Keratinocyte (primary cell): Measurements from ENCODE around the gene HDGFL3. TPM values are rescaled to one million over a fixed set of nuclear protein-coding genes. Genes with fewer than 3 reads are reported as not detected.

Source experiments
- DNase-seq: peaks from one replicate; pipeline ENCODE4 v3.0.0-alpha.2; 2011; ENCODE audit warnings: low read depth, missing footprints, low spot score
- FAIRE-seq: peaks from 2 replicates; lab custom pipeline; 2011; peaks lifted over from hg19 to GRCh38; lab: Jason Lieb, UNC
- H2AFZ ChIP-seq: 2 replicates; pipeline ENCODE4 v1.6.0; 2012; ENCODE audit warnings: low read length, control low read depth, inconsistent platforms; ENCODE audit not compliant: control insufficient read depth
- H3K27ac ChIP-seq: 2 replicates; pipeline ENCODE4 v1.5.1; 2011; ENCODE audit warnings: low read length; ENCODE audit not compliant: control insufficient read depth, insufficient read depth
- H3K27me3 ChIP-seq: 3 replicates; pipeline ENCODE4 v1.6.0; 2011; ENCODE audit warnings: low read length; ENCODE audit not compliant: control insufficient read depth, insufficient read depth; ENCODE audit errors: extremely low read depth
- H3K36me3 ChIP-seq, 2 experiments: 2 replicates in 1 of 2; 3 replicates in 1 of 2; pipeline ENCODE4 v1.5.1; 2011; ENCODE audit warnings: low read length in 2 of 2, mild to moderate bottlenecking in 1 of 2; ENCODE audit not compliant: control insufficient read depth in 2 of 2, insufficient read depth in 2 of 2; ENCODE audit errors: extremely low read depth in 1 of 2
- H3K4me1 ChIP-seq: 3 replicates; pipeline ENCODE4 v1.5.1; 2011; ENCODE audit warnings: low read length; ENCODE audit not compliant: control insufficient read depth, insufficient read depth; ENCODE audit errors: extremely low read depth
- H3K4me2 ChIP-seq: 3 replicates; pipeline ENCODE4 v1.6.0; 2011; ENCODE audit warnings: low read depth, low read length; ENCODE audit not compliant: control insufficient read depth, insufficient read depth; ENCODE audit errors: extremely low read depth
- H3K4me3 ChIP-seq, 3 experiments: fragments of 200-600 bp in 1 of 3; sonication (generic) in 1 of 3; 2 replicates in 2 of 3; 3 replicates in 1 of 3; pipeline ENCODE4 v1.5.1; 2011 to 2016; ENCODE audit warnings: low read length in 3 of 3, mild to moderate bottlenecking in 3 of 3, control low read depth in 2 of 3, inconsistent platforms in 1 of 3, low read depth in 1 of 3, mixed read lengths in 1 of 3, mixed run types in 1 of 3, moderate library complexity in 1 of 3; ENCODE audit not compliant: control insufficient read depth in 2 of 3, insufficient read depth in 2 of 3; ENCODE audit errors: extremely low read depth in 1 of 3
- H3K79me2 ChIP-seq: 2 replicates; pipeline ENCODE4 v1.6.0; 2012; ENCODE audit warnings: low read length; ENCODE audit not compliant: control insufficient read depth, insufficient read depth
- H3K9ac ChIP-seq: 3 replicates; pipeline ENCODE4 v1.6.0; 2011; ENCODE audit warnings: low read length; ENCODE audit not compliant: control insufficient read depth, insufficient read depth; ENCODE audit errors: extremely low read depth
- H3K9me1 ChIP-seq: 3 replicates; pipeline ENCODE4 v1.6.0; 2011; ENCODE audit warnings: low read length; ENCODE audit not compliant: control insufficient read depth, insufficient read depth; ENCODE audit errors: extremely low read depth
- H3K9me3 ChIP-seq: 2 replicates; pipeline ENCODE4 v1.5.1; 2012; ENCODE audit warnings: low read depth, low read length; ENCODE audit not compliant: control insufficient read depth
- H4K20me1 ChIP-seq: 3 replicates; pipeline ENCODE4 v1.6.0; 2011; ENCODE audit warnings: low read length; ENCODE audit not compliant: control insufficient read depth, insufficient read depth; ENCODE audit errors: extremely low read depth
- EZH2 ChIP-seq: IDR thresholded peaks from one replicate; pipeline ENCODE4 v1.6.1; 2012; ENCODE audit warnings: inconsistent platforms, mild to moderate bottlenecking, low read length, moderate library complexity
- dilution Hi-C: fragments of 300-500 bp; cut with MboI; formaldehyde crosslinking; loops from one replicate; pipeline ENCODE4 v1.7.0; 2020; ENCODE audit warnings: low sequenced_read_pairs; ENCODE audit not compliant: extremely low pct_ligation_motif_present
- polyA plus RNA-seq, 5 experiments: library from polyadenylated mRNA; depleted of rRNA in 3 of 5; stranded (reverse) in 3 of 5; stranded (forward) in 1 of 5; unstranded in 1 of 5; fragments of >200 nt; gene quantifications; 1 replicate in 1 of 5; 2 replicates in 3 of 5; 3 replicates in 1 of 5; pipeline versions ENCODE4 v1.2.1 to v1.2.3, GENCODE V29; 2011 to 2012; ENCODE audit warnings: missing spikeins in 2 of 5, low read depth in 1 of 5, low replicate concordance in 1 of 5
- TF ChIP-seq, protein P1 (sequence below), 3 experiments: IDR thresholded peaks in 1 of 3; conservative IDR thresholded peaks in 1 of 3; optimal IDR thresholded peaks in 1 of 3; 2 replicates in 2 of 3; 3 replicates in 1 of 3; pipeline versions ENCODE3 to v1.5.1; 2011; ENCODE audit warnings: low read length in 3 of 3, mild to moderate bottlenecking in 3 of 3, moderate library complexity in 2 of 3, control low read depth in 1 of 3, inconsistent platforms in 1 of 3; ENCODE audit not compliant: insufficient read depth in 2 of 3; ENCODE audit errors: extremely low read depth in 1 of 3

Gene HDGFL3
- polyA plus RNA-seq, 1 donor (not counting 4 experiments of a cell fraction or from before 2014, with no cell fraction given), result 35.1 TPM

DNA sequence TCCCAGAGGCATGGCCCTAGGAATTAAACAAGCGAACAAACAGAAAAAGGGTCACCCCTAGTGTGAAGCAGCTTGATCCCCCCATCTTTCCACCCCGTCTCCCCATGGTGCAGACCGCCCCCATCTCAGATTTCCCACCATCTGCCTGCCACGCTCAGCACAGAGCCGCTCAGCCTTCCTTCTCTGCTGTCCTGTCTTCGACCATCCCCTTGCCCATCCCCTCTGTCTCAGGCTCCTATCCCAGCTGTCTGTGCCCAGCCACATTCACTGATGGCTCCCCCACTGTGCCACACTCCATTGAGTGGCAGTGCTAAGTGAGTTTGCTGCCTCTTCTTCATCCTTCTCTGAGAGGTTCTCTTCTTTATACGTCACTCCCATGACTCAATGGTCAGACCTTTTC is 128.9 kb downstream of the HDGFL3 start:
- DNase-seq, result no peak
- Histone ChIP-seq H4K20me1 (no peaks in the 10 kb centered on the region), H2AFZ (no peak overlapping the region), H3K79me2 (no peaks in the 10 kb centered on the region), H3K27me3 (peaks cover 12% of the 10 kb centered on the region), H3K4me2 (no peak overlapping the region), H3K36me3 (no peaks in the 10 kb centered on the region), H3K9me3 (no peaks in the 10 kb centered on the region), H3K4me1 (no peaks in the 10 kb centered on the region), H3K9me1 (no peaks in the 10 kb centered on the region), H3K27ac (no peak overlapping the region), H3K9ac (no peak overlapping the region), H3K4me3 (no peak overlapping the region)
- TF ChIP-seq EZH2, result no peak
- TF ChIP-seq, protein P1, sequence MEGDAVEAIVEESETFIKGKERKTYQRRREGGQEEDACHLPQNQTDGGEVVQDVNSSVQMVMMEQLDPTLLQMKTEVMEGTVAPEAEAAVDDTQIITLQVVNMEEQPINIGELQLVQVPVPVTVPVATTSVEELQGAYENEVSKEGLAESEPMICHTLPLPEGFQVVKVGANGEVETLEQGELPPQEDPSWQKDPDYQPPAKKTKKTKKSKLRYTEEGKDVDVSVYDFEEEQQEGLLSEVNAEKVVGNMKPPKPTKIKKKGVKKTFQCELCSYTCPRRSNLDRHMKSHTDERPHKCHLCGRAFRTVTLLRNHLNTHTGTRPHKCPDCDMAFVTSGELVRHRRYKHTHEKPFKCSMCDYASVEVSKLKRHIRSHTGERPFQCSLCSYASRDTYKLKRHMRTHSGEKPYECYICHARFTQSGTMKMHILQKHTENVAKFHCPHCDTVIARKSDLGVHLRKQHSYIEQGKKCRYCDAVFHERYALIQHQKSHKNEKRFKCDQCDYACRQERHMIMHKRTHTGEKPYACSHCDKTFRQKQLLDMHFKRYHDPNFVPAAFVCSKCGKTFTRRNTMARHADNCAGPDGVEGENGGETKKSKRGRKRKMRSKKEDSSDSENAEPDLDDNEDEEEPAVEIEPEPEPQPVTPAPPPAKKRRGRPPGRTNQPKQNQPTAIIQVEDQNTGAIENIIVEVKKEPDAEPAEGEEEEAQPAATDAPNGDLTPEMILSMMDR (optimal IDR thresholded peaks at IDR 0.05 in 1 of 3, IDR thresholded peaks at IDR 0.05 in 1 of 3, conservative IDR thresholded peaks at IDR 0.05 in 1 of 3; ENCODE audit: extremely low read depth in 1 of 3, insufficient read depth in 2 of 3, low read length in 3 of 3), result no peak
- no peak for FAIRE-seq
- dilution Hi-C loops, result no loop called here

Other genes starting within 250 kb of the HDGFL3 start
- 24.6 to 35.3 TPM (median 27.8 TPM) in 3 replicates for gene RAMAC, start 221.6 kb downstream of the HDGFL3 start, polyA plus RNA-seq
- gene C15orf40, start 196.2 kb downstream of the HDGFL3 start, polyA plus RNA-seq, result 26.6 to 28.7 TPM (median 28.6 TPM) in 3 replicates
- 37.8 to 70.5 TPM (median 58.7 TPM) in 3 replicates for gene BTBD1, start 140.6 kb downstream of the HDGFL3 start, polyA plus RNA-seq
- 0.05 TPM in 1 of 3 replicates, not detected in the others for gene TM6SF1, start 100.2 kb downstream of the HDGFL3 start, polyA plus RNA-seq
- 109 to 182 TPM (median 137 TPM) in 3 replicates for gene BNC1, start 76.8 kb upstream of the HDGFL3 start, polyA plus RNA-seq
- gene SH3GL3, start 239.5 kb upstream of the HDGFL3 start, polyA plus RNA-seq, result 0.04 to 0.20 TPM (median 0.07 TPM) in 3 replicates